HepG2 (cell line): ENCODE results near the gene IL17RC. TPM values are rescaled to one million over a fixed set of nuclear protein-coding genes. Genes with fewer than 3 reads are reported as not detected.
A peak's percentile ranks its signal among the peaks of the same experiment; 100 is the strongest.

Experiments
- BRF2 ChIP-seq: sonication (generic); formaldehyde crosslinking; IDR thresholded peaks from 2 replicates; pipeline ENCODE4 v1.8.1; 2022; ENCODE audit warnings: mild to moderate bottlenecking, missing genetic modification reagents
- CCAR2 ChIP-seq: fragments of 200-400 bp; formaldehyde crosslinking; optimal IDR thresholded peaks from 2 replicates; pipeline ENCODE3; 2018; ENCODE audit warnings: low read depth, mild to moderate bottlenecking, low read length, moderate library complexity
- MATR3 ChIP-seq: sonication (generic); formaldehyde crosslinking; IDR thresholded peaks from 2 replicates; pipeline ENCODE4 v1.4.0; 2020; ENCODE audit warnings: missing genetic modification reagents
- NFKB2 ChIP-seq: sonication (generic); formaldehyde crosslinking; IDR thresholded peaks from 2 replicates; pipeline ENCODE4 v1.4.0; 2020; ENCODE audit warnings: missing genetic modification reagents, borderline replicate concordance
- NR2F6 ChIP-seq, 2 experiments: IDR thresholded peaks; 2 replicates each; pipeline ENCODE4 v1.6.1; 2016; ENCODE audit warnings: antibody characterized with exemption in 1 of 2, mild to moderate bottlenecking in 1 of 2
- POLR2G ChIP-seq: fragments of 200-400 bp; formaldehyde crosslinking; IDR thresholded peaks from 2 replicates; pipeline ENCODE4 v1.6.1; 2018; ENCODE audit warnings: mild to moderate bottlenecking, low read depth, low read length, moderate library complexity
- PRMT3 ChIP-seq: sonication (generic); formaldehyde crosslinking; IDR thresholded peaks from 2 replicates; pipeline ENCODE4 v1.8.1; 2022; ENCODE audit warnings: low read depth, mild to moderate bottlenecking, moderate library complexity, missing genetic modification reagents, borderline replicate concordance
- ZBTB7A ChIP-seq: sonication (generic); formaldehyde crosslinking; IDR thresholded peaks from 2 replicates; pipeline ENCODE4 v1.8.0; 2022; ENCODE audit warnings: mild to moderate bottlenecking, missing genetic modification reagents
- ZFP41 ChIP-seq: sonication (generic); formaldehyde crosslinking; IDR thresholded peaks from 2 replicates; pipeline ENCODE4 v1.4.0; 2020; ENCODE audit warnings: mild to moderate bottlenecking, missing genetic modification reagents, borderline replicate concordance
- ZNF317 ChIP-seq: sonication (generic); formaldehyde crosslinking; IDR thresholded peaks from 2 replicates; pipeline ENCODE4 v1.5.0; 2020; ENCODE audit warnings: mild to moderate bottlenecking, missing genetic modification reagents
- ZNF446 ChIP-seq: sonication (generic); formaldehyde crosslinking; IDR thresholded peaks from 2 replicates; pipeline ENCODE4 v1.5.0; 2020; ENCODE audit warnings: mild to moderate bottlenecking, missing genetic modification reagents
- ZNF484 ChIP-seq: sonication (generic); formaldehyde crosslinking; IDR thresholded peaks from 2 replicates; pipeline ENCODE4 v1.5.1; 2020; ENCODE audit warnings: mild to moderate bottlenecking, low read depth, missing genetic modification reagents, borderline replicate concordance
- ZNF510 ChIP-seq: sonication (generic); formaldehyde crosslinking; IDR thresholded peaks from 2 replicates; pipeline ENCODE4 v1.4.0; 2020; ENCODE audit warnings: low read depth, mild to moderate bottlenecking, missing genetic modification reagents
- ZNF674 ChIP-seq: sonication (generic); formaldehyde crosslinking; IDR thresholded peaks from 2 replicates; pipeline ENCODE4 v1.5.0; 2020; ENCODE audit warnings: low read depth, mild to moderate bottlenecking, missing genetic modification reagents
- ZNF703 ChIP-seq: sonication (generic); formaldehyde crosslinking; IDR thresholded peaks from 2 replicates; pipeline ENCODE4 v1.5.1; 2020; ENCODE audit warnings: missing genetic modification reagents, mild to moderate bottlenecking, moderate library complexity, borderline replicate concordance
- ZNF720 ChIP-seq: sonication (generic); formaldehyde crosslinking; IDR thresholded peaks from 2 replicates; pipeline ENCODE4 v1.4.0; 2020; ENCODE audit warnings: missing genetic modification reagents
- ZNF839 ChIP-seq: sonication (generic); formaldehyde crosslinking; IDR thresholded peaks from 2 replicates; pipeline ENCODE4 v1.4.0; 2020; ENCODE audit warnings: missing genetic modification reagents, mild to moderate bottlenecking, borderline replicate concordance
- polyA plus RNA-seq, 8 experiments: library from polyadenylated mRNA; depleted of rRNA in 3 of 8; stranded (reverse) in 7 of 8; unstranded in 1 of 8; fragments of >200 nt; fragmentation: Illumina TruSeq in 4 of 8; extraction: Trizol in 4 of 8; gene quantifications; 2 replicates each; pipeline versions ENCODE4 v1.2.1 to v1.2.3, GENCODE V29; 2011 to 2016; ENCODE audit warnings: low read depth in 4 of 8, missing spikeins in 1 of 8, mixed read lengths in 1 of 8; ENCODE audit not compliant: insufficient read depth in 1 of 8
- total RNA-seq, 5 experiments: library from RNA; depleted of rRNA; stranded (reverse); fragments of >200 nt; fragmentation: Illumina TruSeq; extraction: Trizol; gene quantifications; 2 replicates each; pipeline ENCODE4 v1.2.3, GENCODE V29; 2016; ENCODE audit warnings: low read depth in 1 of 5
- TF ChIP-seq, protein P1 (sequence below): IDR thresholded peaks from 2 replicates; pipeline ENCODE4 v1.6.1; 2012; ENCODE audit warnings: low read depth, low read length, improper control_type of control experiment
- TF ChIP-seq, protein P2 (sequence below): sonication (generic); formaldehyde crosslinking; IDR thresholded peaks from 2 replicates; pipeline ENCODE4 v1.8.0; 2022; ENCODE audit warnings: mild to moderate bottlenecking, missing genetic modification reagents; ENCODE audit not compliant: insufficient replicate concordance
- TF ChIP-seq, protein P3 (sequence below): sonication (generic); formaldehyde crosslinking; IDR thresholded peaks from 2 replicates; pipeline ENCODE4 v1.5.0; 2020; ENCODE audit warnings: missing genetic modification reagents
- TF ChIP-seq, protein P4 (sequence below): sonication (generic); formaldehyde crosslinking; IDR thresholded peaks from 2 replicates; pipeline ENCODE4 v1.5.0; 2020; ENCODE audit warnings: missing genetic modification reagents

Gene IL17RC
- total and polyA plus RNA-seq, 2 of the 13 experiments (the other 11 are each of a cell fraction or from before 2014, with no cell fraction given), result 20.7 to 24.0 TPM

GRCh38 chr3:9916734-9917680, at the start of gene IL17RC (continued):
- TF ChIP-seq, protein P1, sequence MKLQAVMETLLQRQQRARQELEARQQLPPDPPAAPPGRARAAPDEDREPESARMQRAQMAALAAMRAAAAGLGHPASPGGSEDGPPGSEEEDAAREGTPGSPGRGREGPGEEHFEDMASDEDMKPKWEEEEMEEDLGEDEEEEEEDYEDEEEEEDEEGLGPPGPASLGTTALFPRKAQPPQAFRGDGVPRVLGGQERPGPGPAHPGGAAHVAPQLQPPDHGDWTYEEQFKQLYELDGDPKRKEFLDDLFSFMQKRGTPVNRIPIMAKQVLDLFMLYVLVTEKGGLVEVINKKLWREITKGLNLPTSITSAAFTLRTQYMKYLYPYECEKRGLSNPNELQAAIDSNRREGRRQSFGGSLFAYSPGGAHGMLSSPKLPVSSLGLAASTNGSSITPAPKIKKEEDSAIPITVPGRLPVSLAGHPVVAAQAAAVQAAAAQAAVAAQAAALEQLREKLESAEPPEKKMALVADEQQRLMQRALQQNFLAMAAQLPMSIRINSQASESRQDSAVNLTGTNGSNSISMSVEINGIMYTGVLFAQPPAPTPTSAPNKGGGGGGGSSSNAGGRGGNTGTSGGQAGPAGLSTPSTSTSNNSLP, result no peak
- TF ChIP-seq CCAR2 (no peak), ZNF484 (CRISPR knock-in tag) (no peak), ZNF703 (CRISPR knock-in tag) (no peak), ZNF839 (CRISPR knock-in tag) (no peak), BRF2 (CRISPR knock-in tag) (no peak), ZFP41 (CRISPR knock-in tag) (no peak), NR2F6 (IDR thresholded peaks at IDR 0.05) (no peak), NR2F6 (CRISPR knock-in tag; IDR thresholded peaks at IDR 0.05) (no peak; the same call in 1 of the 2 replicates), ZNF317 (no peak), ZNF446 (CRISPR knock-in tag) (no peak), NFKB2 (CRISPR knock-in tag) (no peak; the same call in 1 of the 2 replicates), MATR3 (CRISPR knock-in tag) (no peak), ZNF510 (CRISPR knock-in tag) (no peak), POLR2G (peak; percentile 76), ZNF720 (CRISPR knock-in tag) (no peak), PRMT3 (CRISPR knock-in tag) (no peak), ZNF674 (CRISPR knock-in tag) (0 out of 2 replicates have a peak, but pooled peaks have one; percentile 63), ZBTB7A (CRISPR knock-in tag) (no peak)
- TF ChIP-seq, protein P2, sequence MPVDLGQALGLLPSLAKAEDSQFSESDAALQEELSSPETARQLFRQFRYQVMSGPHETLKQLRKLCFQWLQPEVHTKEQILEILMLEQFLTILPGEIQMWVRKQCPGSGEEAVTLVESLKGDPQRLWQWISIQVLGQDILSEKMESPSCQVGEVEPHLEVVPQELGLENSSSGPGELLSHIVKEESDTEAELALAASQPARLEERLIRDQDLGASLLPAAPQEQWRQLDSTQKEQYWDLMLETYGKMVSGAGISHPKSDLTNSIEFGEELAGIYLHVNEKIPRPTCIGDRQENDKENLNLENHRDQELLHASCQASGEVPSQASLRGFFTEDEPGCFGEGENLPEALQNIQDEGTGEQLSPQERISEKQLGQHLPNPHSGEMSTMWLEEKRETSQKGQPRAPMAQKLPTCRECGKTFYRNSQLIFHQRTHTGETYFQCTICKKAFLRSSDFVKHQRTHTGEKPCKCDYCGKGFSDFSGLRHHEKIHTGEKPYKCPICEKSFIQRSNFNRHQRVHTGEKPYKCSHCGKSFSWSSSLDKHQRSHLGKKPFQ (CRISPR knock-in tag), result no peak
- TF ChIP-seq, protein P3, sequence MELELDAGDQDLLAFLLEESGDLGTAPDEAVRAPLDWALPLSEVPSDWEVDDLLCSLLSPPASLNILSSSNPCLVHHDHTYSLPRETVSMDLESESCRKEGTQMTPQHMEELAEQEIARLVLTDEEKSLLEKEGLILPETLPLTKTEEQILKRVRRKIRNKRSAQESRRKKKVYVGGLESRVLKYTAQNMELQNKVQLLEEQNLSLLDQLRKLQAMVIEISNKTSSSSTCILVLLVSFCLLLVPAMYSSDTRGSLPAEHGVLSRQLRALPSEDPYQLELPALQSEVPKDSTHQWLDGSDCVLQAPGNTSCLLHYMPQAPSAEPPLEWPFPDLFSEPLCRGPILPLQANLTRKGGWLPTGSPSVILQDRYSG (CRISPR knock-in tag), result 0 out of 2 replicates have a peak, but pooled peaks have one; percentile 20
- TF ChIP-seq, protein P4, sequence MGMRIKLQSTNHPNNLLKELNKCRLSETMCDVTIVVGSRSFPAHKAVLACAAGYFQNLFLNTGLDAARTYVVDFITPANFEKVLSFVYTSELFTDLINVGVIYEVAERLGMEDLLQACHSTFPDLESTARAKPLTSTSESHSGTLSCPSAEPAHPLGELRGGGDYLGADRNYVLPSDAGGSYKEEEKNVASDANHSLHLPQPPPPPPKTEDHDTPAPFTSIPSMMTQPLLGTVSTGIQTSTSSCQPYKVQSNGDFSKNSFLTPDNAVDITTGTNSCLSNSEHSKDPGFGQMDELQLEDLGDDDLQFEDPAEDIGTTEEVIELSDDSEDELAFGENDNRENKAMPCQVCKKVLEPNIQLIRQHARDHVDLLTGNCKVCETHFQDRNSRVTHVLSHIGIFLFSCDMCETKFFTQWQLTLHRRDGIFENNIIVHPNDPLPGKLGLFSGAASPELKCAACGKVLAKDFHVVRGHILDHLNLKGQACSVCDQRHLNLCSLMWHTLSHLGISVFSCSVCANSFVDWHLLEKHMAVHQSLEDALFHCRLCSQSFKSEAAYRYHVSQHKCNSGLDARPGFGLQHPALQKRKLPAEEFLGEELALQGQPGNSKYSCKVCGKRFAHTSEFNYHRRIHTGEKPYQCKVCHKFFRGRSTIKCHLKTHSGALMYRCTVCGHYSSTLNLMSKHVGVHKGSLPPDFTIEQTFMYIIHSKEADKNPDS (CRISPR knock-in tag), result no peak
